Mesothelial cell of epicardium (in vitro differentiated cells): ENCODE data around the gene ZCCHC10. TPM values are rescaled to one million over a fixed set of nuclear protein-coding genes. Genes with fewer than 3 reads are reported as not detected.

Experiments used
- DNase-seq, 2 experiments: peaks; one replicate each; pipeline ENCODE4 v3.0.0; 2021; ENCODE audit warnings: low spot score in 2 of 2; ENCODE audit not compliant: unreplicated experiment in 2 of 2
- H3K27ac Mint-ChIP-seq: 2 replicates; pipeline ENCODE4 v1.8.0; 2021; ENCODE audit warnings: mixed read lengths
- H3K27me3 Mint-ChIP-seq: 2 replicates; pipeline ENCODE4 v1.8.0; 2021; ENCODE audit warnings: low read depth, mixed read lengths
- H3K36me3 Mint-ChIP-seq: 2 replicates; pipeline ENCODE4 v1.8.0; 2021; ENCODE audit warnings: mixed read lengths
- H3K4me1 Mint-ChIP-seq: 2 replicates; pipeline ENCODE4 v1.8.0; 2021; ENCODE audit warnings: mixed read lengths
- H3K4me3 Mint-ChIP-seq: 2 replicates; pipeline ENCODE4 v1.8.0; 2021; ENCODE audit warnings: mild to moderate bottlenecking, moderate library complexity, mixed read lengths
- H3K9me3 Mint-ChIP-seq: 2 replicates; pipeline ENCODE4 v1.8.0; 2021; ENCODE audit warnings: mixed read lengths
- total RNA-seq: library from RNA; stranded (reverse); gene quantifications from 3 replicates; pipeline ENCODE4 v1.2.1, GENCODE V29; 2021
- TF ChIP-seq, protein P1 (sequence below): fragments of 200-600 bp; sonication (generic); IDR thresholded peaks from one replicate; pipeline ENCODE4 v1.5.0; 2021; ENCODE audit warnings: antibody characterized with exemption; ENCODE audit not compliant: unreplicated experiment

ZCCHC10 gene
- total RNA-seq, 1 donor from 2014 or later, result 18.7 TPM

DNA sequence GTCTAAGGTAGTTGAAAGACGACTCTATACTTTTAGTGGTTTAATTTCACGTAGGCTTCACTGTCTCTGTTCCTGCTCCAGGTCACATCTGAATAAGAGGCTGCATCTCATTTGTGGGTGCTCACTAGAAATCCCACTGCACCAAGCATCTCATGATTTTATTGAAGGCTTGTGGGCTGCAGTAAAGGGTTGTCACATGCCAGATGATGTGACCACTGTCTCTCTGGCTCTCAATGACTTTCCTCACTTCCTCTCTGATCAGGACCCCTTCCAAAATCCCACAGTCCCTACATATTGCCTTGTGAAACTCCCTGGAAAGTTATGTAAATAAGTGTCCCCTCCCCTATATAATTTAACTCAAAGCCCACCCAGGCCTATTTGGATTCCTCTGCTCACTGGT, 8.9 kb upstream of the ZCCHC10 start:
- peak overlapping the region; percentile 18 for H3K27ac Mint-ChIP-seq
- H3K4me1 Mint-ChIP-seq, result peaks cover 10% of the 10 kb centered on the region
- TF ChIP-seq, protein P1, sequence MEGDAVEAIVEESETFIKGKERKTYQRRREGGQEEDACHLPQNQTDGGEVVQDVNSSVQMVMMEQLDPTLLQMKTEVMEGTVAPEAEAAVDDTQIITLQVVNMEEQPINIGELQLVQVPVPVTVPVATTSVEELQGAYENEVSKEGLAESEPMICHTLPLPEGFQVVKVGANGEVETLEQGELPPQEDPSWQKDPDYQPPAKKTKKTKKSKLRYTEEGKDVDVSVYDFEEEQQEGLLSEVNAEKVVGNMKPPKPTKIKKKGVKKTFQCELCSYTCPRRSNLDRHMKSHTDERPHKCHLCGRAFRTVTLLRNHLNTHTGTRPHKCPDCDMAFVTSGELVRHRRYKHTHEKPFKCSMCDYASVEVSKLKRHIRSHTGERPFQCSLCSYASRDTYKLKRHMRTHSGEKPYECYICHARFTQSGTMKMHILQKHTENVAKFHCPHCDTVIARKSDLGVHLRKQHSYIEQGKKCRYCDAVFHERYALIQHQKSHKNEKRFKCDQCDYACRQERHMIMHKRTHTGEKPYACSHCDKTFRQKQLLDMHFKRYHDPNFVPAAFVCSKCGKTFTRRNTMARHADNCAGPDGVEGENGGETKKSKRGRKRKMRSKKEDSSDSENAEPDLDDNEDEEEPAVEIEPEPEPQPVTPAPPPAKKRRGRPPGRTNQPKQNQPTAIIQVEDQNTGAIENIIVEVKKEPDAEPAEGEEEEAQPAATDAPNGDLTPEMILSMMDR, result no peak
- no peaks in the 10 kb centered on the region for H3K36me3 Mint-ChIP-seq
- no peaks in the 10 kb centered on the region for H3K27me3 Mint-ChIP-seq
- no peak overlapping the region for H3K4me3 Mint-ChIP-seq
- no peaks in the 10 kb centered on the region for H3K9me3 Mint-ChIP-seq
- DNase-seq, result no peak

DNA sequence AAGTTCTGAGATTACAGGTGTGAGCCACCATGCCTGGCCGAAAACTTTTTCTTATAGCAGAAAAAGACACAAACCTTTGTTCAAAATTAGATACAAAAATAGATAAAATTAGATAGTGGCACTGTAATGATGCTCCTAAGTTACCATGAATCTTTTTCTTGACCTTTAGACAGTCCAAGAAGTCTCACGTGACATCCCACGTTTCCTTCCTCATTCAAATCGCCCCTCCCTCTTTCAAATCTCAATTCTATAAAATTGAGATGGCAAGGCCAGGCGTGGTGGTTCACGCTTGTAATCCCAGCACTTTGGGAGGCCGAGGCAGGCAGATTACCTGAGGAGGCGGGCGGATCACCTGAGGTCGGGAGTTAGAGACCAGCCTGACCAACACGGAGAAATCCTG, 7.7 kb upstream of the ZCCHC10 start:
- no peaks in the 10 kb centered on the region for H3K36me3 Mint-ChIP-seq
- DNase-seq, result no peak
- H3K4me1 Mint-ChIP-seq, result peaks cover 13% of the 10 kb centered on the region
- no peaks in the 10 kb centered on the region for H3K9me3 Mint-ChIP-seq
- TF ChIP-seq, protein P1, result no peak
- no peaks in the 10 kb centered on the region for H3K27me3 Mint-ChIP-seq
- no peak overlapping the region for H3K27ac Mint-ChIP-seq
- no peak overlapping the region for H3K4me3 Mint-ChIP-seq

- H3K4me1 Mint-ChIP-seq, result peaks cover 13% of the 10 kb centered on the region
- H3K36me3 Mint-ChIP-seq, result no peaks in the 10 kb centered on the region
- no peaks in the 10 kb centered on the region for H3K9me3 Mint-ChIP-seq
- no peaks in the 10 kb centered on the region for H3K27me3 Mint-ChIP-seq
- H3K4me3 Mint-ChIP-seq, result no peak overlapping the region
- H3K27ac Mint-ChIP-seq, result peak overlapping the region; percentile 80
- DNase-seq, result no peak
- TF ChIP-seq, protein P1, result no peak
Measured at GRCh38 chr5:133032852-133033742, 6.7 kb upstream of the ZCCHC10 start.

- Mint-ChIP-seq H3K4me1 (peaks cover 18% of the 10 kb centered on the region), H3K27ac (no peak overlapping the region), H3K9me3 (no peaks in the 10 kb centered on the region), H3K4me3 (no peak overlapping the region), H3K27me3 (no peaks in the 10 kb centered on the region), H3K36me3 (no peaks in the 10 kb centered on the region)
- TF ChIP-seq, protein P1, result no peak
- no peak for DNase-seq
Measured at GRCh38 chr5:133030343-133031005, 4.1 kb upstream of the ZCCHC10 start.

DNA sequence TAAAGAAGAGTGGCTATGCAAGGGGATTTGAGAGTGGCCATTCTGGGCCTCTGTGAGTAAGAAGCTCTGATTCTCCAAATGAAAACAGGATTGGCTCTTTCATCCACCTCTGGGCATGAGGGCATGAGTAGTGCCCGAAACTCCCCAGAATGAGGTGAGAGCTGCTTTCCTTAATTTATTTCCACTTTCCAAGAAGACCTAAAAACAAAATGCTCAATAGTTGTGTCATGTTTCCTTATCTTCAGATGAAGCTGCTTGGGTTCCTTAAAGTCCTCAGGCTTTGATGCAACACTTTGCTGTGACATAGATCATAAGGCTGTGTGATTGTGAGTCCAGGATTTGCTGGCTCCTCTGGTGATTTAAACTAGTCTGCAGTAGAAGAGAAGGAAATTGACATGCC, 3.1 kb upstream of the ZCCHC10 start:
- Mint-ChIP-seq H3K27me3 (no peaks in the 10 kb centered on the region), H3K4me1 (peaks cover 20% of the 10 kb centered on the region), H3K36me3 (no peaks in the 10 kb centered on the region), H3K27ac (no peak overlapping the region), H3K9me3 (no peaks in the 10 kb centered on the region), H3K4me3 (no peak overlapping the region)
- TF ChIP-seq, protein P1, result no peak
- DNase-seq, result no peak
